H9 (cell line): ENCODE measurements around the gene MAP2. TPM values are rescaled to one million over a fixed set of nuclear protein-coding genes. Genes with fewer than 3 reads are reported as not detected.

Experiments used
- DNase-seq: peaks from one replicate; pipeline ENCODE4 v3.0.0-alpha.2; 2017
- H2AFZ ChIP-seq: one replicate; pipeline ENCODE4 v1.6.1; 2013; ENCODE audit warnings: mild to moderate bottlenecking, low read length, control low read depth, moderate library complexity
- H2AK5ac ChIP-seq: 2 replicates; pipeline ENCODE4 v1.6.1; 2013; ENCODE audit warnings: low read length, control low read depth, mixed read lengths; ENCODE audit not compliant: insufficient read length
- H2BK120ac ChIP-seq: one replicate; pipeline ENCODE4 v1.6.1; 2013; ENCODE audit warnings: low read depth, mild to moderate bottlenecking, low read length, control low read depth, inconsistent platforms; ENCODE audit not compliant: poor library complexity, severe bottlenecking
- H2BK12ac ChIP-seq: 2 replicates; pipeline ENCODE4 v1.6.1; 2013; ENCODE audit warnings: low read length, control low read depth, mixed read lengths, low read depth; ENCODE audit not compliant: insufficient read length
- H2BK15ac ChIP-seq: 2 replicates; pipeline ENCODE4 v1.6.1; 2013; ENCODE audit warnings: low read depth, low read length, control low read depth
- H2BK20ac ChIP-seq: one replicate; pipeline ENCODE4 v1.6.1; 2013; ENCODE audit warnings: low read depth, mild to moderate bottlenecking, low read length, control low read depth, inconsistent platforms; ENCODE audit not compliant: poor library complexity, severe bottlenecking
- H2BK5ac ChIP-seq: 2 replicates; pipeline ENCODE4 v1.6.1; 2013; ENCODE audit warnings: low read length, control low read depth, mixed read lengths; ENCODE audit not compliant: insufficient read length
- H3K14ac ChIP-seq: 2 replicates; pipeline ENCODE4 v1.6.1; 2013; ENCODE audit warnings: low read length, control low read depth; ENCODE audit not compliant: insufficient read depth
- H3K18ac ChIP-seq: 2 replicates; pipeline ENCODE4 v1.6.1; 2013; ENCODE audit warnings: low read depth, mild to moderate bottlenecking, mixed read lengths, low read length, control low read depth; ENCODE audit not compliant: insufficient read length
- H3K23ac ChIP-seq: 2 replicates; pipeline ENCODE4 v1.6.1; 2013; ENCODE audit warnings: low read length, control low read depth, mixed read lengths, low read depth; ENCODE audit not compliant: insufficient read length
- H3K23me2 ChIP-seq: 2 replicates; pipeline ENCODE4 v1.6.1; 2013; ENCODE audit warnings: low read depth, mild to moderate bottlenecking, mixed read lengths, low read length, control low read depth; ENCODE audit not compliant: insufficient read length, poor library complexity, severe bottlenecking
- H3K27ac ChIP-seq: 2 replicates; pipeline ENCODE4 v1.5.1; 2013; ENCODE audit warnings: low read length, control low read depth, mixed read lengths, low read depth; ENCODE audit not compliant: insufficient read length
- H3K27me3 ChIP-seq: 2 replicates; pipeline ENCODE4 v1.6.1; 2013; ENCODE audit warnings: low read length, control low read depth, inconsistent platforms; ENCODE audit not compliant: insufficient read depth
- H3K4ac ChIP-seq: 2 replicates; pipeline ENCODE4 v1.6.1; 2013; ENCODE audit warnings: low read depth, mild to moderate bottlenecking, control low read depth, inconsistent platforms, low read length, moderate library complexity
- H3K4me1 ChIP-seq: 2 replicates; pipeline ENCODE4 v1.6.1; 2013; ENCODE audit warnings: low read length, control low read depth, inconsistent platforms; ENCODE audit not compliant: insufficient read depth
- H3K4me2 ChIP-seq: 2 replicates; pipeline ENCODE4 v1.6.1; 2013; ENCODE audit warnings: low read length, control low read depth, mixed read lengths; ENCODE audit not compliant: insufficient read length, insufficient read depth
- H3K56ac ChIP-seq: 2 replicates; pipeline ENCODE4 v1.6.1; 2013; ENCODE audit warnings: low read depth, mild to moderate bottlenecking, mixed read lengths, low read length, control low read depth; ENCODE audit not compliant: insufficient read length
- H3K79me1 ChIP-seq: 2 replicates; pipeline ENCODE4 v1.6.1; 2013; ENCODE audit warnings: low read depth, mild to moderate bottlenecking, moderate library complexity, low read length, control low read depth, inconsistent platforms; ENCODE audit not compliant: insufficient read depth, poor library complexity, severe bottlenecking
- H3K79me2 ChIP-seq: 2 replicates; pipeline ENCODE4 v1.6.1; 2013; ENCODE audit warnings: low read length, control low read depth, inconsistent platforms; ENCODE audit not compliant: insufficient read depth
- H3K9ac ChIP-seq: 2 replicates; pipeline ENCODE4 v1.6.1; 2013; ENCODE audit warnings: low read length, control low read depth, mixed read lengths; ENCODE audit not compliant: insufficient read length; ENCODE audit errors: extremely low read depth
- H3K9me3 ChIP-seq: one replicate; pipeline ENCODE4 v1.6.1; 2013; ENCODE audit warnings: low read depth, low read length, inconsistent platforms; ENCODE audit not compliant: control insufficient read depth
- H3T11ph ChIP-seq: one replicate; pipeline ENCODE4 v1.6.1; 2013; ENCODE audit warnings: mild to moderate bottlenecking, low read length, control low read depth, inconsistent platforms
- H4K20me1 ChIP-seq: one replicate; pipeline ENCODE4 v1.6.1; 2013; ENCODE audit not compliant: control insufficient read depth, insufficient read length, insufficient read depth
- H4K5ac ChIP-seq: 2 replicates; pipeline ENCODE4 v1.6.1; 2013; ENCODE audit warnings: low read depth, mild to moderate bottlenecking, mixed read lengths, low read length, control low read depth; ENCODE audit not compliant: insufficient read length
- H4K8ac ChIP-seq: replicated peaks from 2 replicates; pipeline ENCODE4 v1.6.1; 2013; ENCODE audit warnings: low read length, control low read depth, mixed read lengths, low read depth; ENCODE audit not compliant: insufficient read length
- H4K91ac ChIP-seq: 2 replicates; pipeline ENCODE4 v1.6.1; 2013; ENCODE audit warnings: low read depth, mild to moderate bottlenecking, moderate library complexity, mixed read lengths, low read length, control low read depth; ENCODE audit not compliant: insufficient read length
- H3K27ac Mint-ChIP-seq, 3 experiments: 2 replicates in 2 of 3; 3 replicates in 1 of 3; pipeline ENCODE4 v1.8.0; 2020 to 2021; ENCODE audit warnings: mixed read lengths in 3 of 3, mild to moderate bottlenecking in 1 of 3, moderate library complexity in 1 of 3
- H3K27me3 Mint-ChIP-seq: 2 replicates; pipeline ENCODE4 v1.8.0; 2021; ENCODE audit warnings: low read depth, mild to moderate bottlenecking, moderate library complexity, mixed read lengths
- H3K36me3 Mint-ChIP-seq, 3 experiments: 2 replicates in 2 of 3; 3 replicates in 1 of 3; pipeline ENCODE4 v1.8.0; 2020 to 2021; ENCODE audit warnings: low read depth in 3 of 3, mixed read lengths in 3 of 3; ENCODE audit not compliant: insufficient read depth in 1 of 3
- H3K4me1 Mint-ChIP-seq, 2 experiments: 2 replicates each; pipeline ENCODE4 v1.8.0; 2020; ENCODE audit warnings: mixed read lengths in 2 of 2
- H3K4me3 Mint-ChIP-seq, 2 experiments: 2 replicates in 1 of 2; 3 replicates in 1 of 2; pipeline ENCODE4 v1.8.0; 2020 to 2021; ENCODE audit warnings: mild to moderate bottlenecking in 2 of 2, mixed read lengths in 2 of 2, moderate library complexity in 1 of 2
- H3K9me3 Mint-ChIP-seq, 2 experiments: 2 replicates in 1 of 2; 3 replicates in 1 of 2; pipeline ENCODE4 v1.8.0; 2020; ENCODE audit warnings: mild to moderate bottlenecking in 2 of 2, mixed read lengths in 2 of 2, moderate library complexity in 1 of 2
- WGBS: extraction: QIAGEN DNeasy Blood & Tissue Kit; methylation state at CpG from one replicate; pipeline ENCODE4 v1.1.7; 2013; ENCODE audit warnings: missing lambda C conversion rate, low lambda C conversion rate, mixed read lengths; ENCODE audit not compliant: insufficient read length; ENCODE audit errors: extremely low coverage; 5-methylcytosine and 5-hydroxymethylcytosine counted together
- total RNA-seq: library from RNA; stranded (reverse); gene quantifications from 2 replicates; pipeline ENCODE4 v1.2.1, GENCODE V29; 2021
- TF ChIP-seq, protein P1 (sequence below): fragments of 200-600 bp; sonication (generic); conservative IDR thresholded peaks from 3 replicates; pipeline ENCODE4 v1.8.0; 2021; ENCODE audit warnings: antibody characterized with exemption, mild to moderate bottlenecking

MAP2 gene
- total RNA-seq, 1 experiment from 2014 or later, result 0.87 TPM

GRCh38 chr2:209642146-209642820 lies 218.4 kb downstream of the MAP2 start:
- no peaks in the 10 kb centered on the region for H3K9me3 Mint-ChIP-seq
- H3K27ac ChIP-seq, result no peak overlapping the region
- H2BK15ac ChIP-seq, result no peak overlapping the region
- no peak overlapping the region for H3K4me2 ChIP-seq
- H3K4me3 Mint-ChIP-seq, result no peak overlapping the region
- H2BK12ac ChIP-seq, result no peak overlapping the region
- no peak overlapping the region for H3K14ac ChIP-seq
- TF ChIP-seq, protein P1, sequence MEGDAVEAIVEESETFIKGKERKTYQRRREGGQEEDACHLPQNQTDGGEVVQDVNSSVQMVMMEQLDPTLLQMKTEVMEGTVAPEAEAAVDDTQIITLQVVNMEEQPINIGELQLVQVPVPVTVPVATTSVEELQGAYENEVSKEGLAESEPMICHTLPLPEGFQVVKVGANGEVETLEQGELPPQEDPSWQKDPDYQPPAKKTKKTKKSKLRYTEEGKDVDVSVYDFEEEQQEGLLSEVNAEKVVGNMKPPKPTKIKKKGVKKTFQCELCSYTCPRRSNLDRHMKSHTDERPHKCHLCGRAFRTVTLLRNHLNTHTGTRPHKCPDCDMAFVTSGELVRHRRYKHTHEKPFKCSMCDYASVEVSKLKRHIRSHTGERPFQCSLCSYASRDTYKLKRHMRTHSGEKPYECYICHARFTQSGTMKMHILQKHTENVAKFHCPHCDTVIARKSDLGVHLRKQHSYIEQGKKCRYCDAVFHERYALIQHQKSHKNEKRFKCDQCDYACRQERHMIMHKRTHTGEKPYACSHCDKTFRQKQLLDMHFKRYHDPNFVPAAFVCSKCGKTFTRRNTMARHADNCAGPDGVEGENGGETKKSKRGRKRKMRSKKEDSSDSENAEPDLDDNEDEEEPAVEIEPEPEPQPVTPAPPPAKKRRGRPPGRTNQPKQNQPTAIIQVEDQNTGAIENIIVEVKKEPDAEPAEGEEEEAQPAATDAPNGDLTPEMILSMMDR, result no peak
- H2BK5ac ChIP-seq, result no peak overlapping the region
- H3K27ac Mint-ChIP-seq, result no peak overlapping the region
- WGBS, result no CpG with 5 or more reads among the region's 3 CpGs
- H3K23me2 ChIP-seq, result no peaks in the 10 kb centered on the region
- H4K91ac ChIP-seq, result no peak overlapping the region
- H3K23ac ChIP-seq, result no peak overlapping the region
- H3K56ac ChIP-seq, result no peak overlapping the region
- H4K8ac ChIP-seq, result no peak overlapping the region
- H2BK120ac ChIP-seq, result no peak overlapping the region
- no peaks in the 10 kb centered on the region for H3K9me3 ChIP-seq
- DNase-seq, result no peak
- H3K9ac ChIP-seq, result no peak overlapping the region
- no peak overlapping the region for H3K18ac ChIP-seq
- no peaks in the 10 kb centered on the region for H3K79me1 ChIP-seq
- no peaks in the 10 kb centered on the region for H3K79me2 ChIP-seq
- no peak overlapping the region for H2BK20ac ChIP-seq
- H3K4me1 ChIP-seq, result no peaks in the 10 kb centered on the region
- no peak overlapping the region for H3K4ac ChIP-seq
- H2AK5ac ChIP-seq, result no peak overlapping the region
- H2AFZ ChIP-seq, result no peak overlapping the region
- H3K27me3 Mint-ChIP-seq, result no peaks in the 10 kb centered on the region
- peaks cover 0 to 5% of the 10 kb centered on the region in 2 experiments; a peak in 2 of 4 replicates for H3K4me1 Mint-ChIP-seq
- no peaks in the 10 kb centered on the region for H4K20me1 ChIP-seq
- no peak overlapping the region for H3T11ph ChIP-seq
- no peaks in the 10 kb centered on the region for H3K27me3 ChIP-seq
- H4K5ac ChIP-seq, result no peak overlapping the region
- H3K36me3 Mint-ChIP-seq, result peaks cover 0 to 1% (median 0%) of the 10 kb centered on the region in 3 experiments; a peak in 1 of 7 replicates
